ENCODE data around the gene EFCAB9. TPM values are rescaled to one million over a fixed set of nuclear protein-coding genes. Genes with fewer than 3 reads are reported as not detected.

The EFCAB9 gene
- total and polyA plus RNA-seq, 11 donors, result not detected

- H3K4me3 ChIP-seq, result peak within 1 kb of the TSS; percentile 67 to 97 (median 89)
- peaks cover 0 to 11% (median 0%) of the 10 kb centered on the region in 9 donors for H3K36me3 ChIP-seq
- H3K4me1 ChIP-seq, result peaks cover 3 to 38% (median 22%) of the 10 kb centered on the region in 12 donors
- no peaks in the 10 kb centered on the region for H3K27me3 ChIP-seq
- DNase-seq (peak; percentile 93 to 98 (median 95)), ATAC-seq (peak; percentile 91 to 97 (median 95))
- intact Hi-C loops (cut with DNase I), result loop anchor here (1.0 to 10.0 kb wide), 16 partner anchors 66 to 283 kb away; partner anchors contain the start of genes UBTD2 (in 5 of the 10) and FBXW11 (in 1 of the 10)
- 0 to 2% (median 1%) methylated on average over 27 to 102 of the region's 102 CpGs for WGBS, 4 donors
- H3K9me3 ChIP-seq, result no peaks in the 10 kb centered on the region
- peak in 1 of 2 donors; percentile 74 for TF ChIP-seq POLR2A (IDR thresholded peaks at IDR 0.05)
- TF ChIP-seq CTCF (IDR thresholded peaks at IDR 0.05), result peak; percentile 83 to 97 (median 94)
- peak within 1 kb of the TSS; percentile 63 to 98 (median 92) for H3K27ac ChIP-seq
Measured at GRCh38 chr5:172188033-172188892, 5.7 kb upstream of the EFCAB9 start, which contains the start of gene STK10. Gene STK10, minus strand, starts transcription at chr5:172188224. Its CDS starts 182 bp downstream, at chr5:172188042.

GRCh38 chr5:172188893-172189692, 4.9 kb upstream of the EFCAB9 start:
- DNase-seq, result no peak
- no peak for ATAC-seq
- TF ChIP-seq POLR2A (IDR thresholded peaks at IDR 0.05) (no peak), CTCF (IDR thresholded peaks at IDR 0.05) (no peak)
- WGBS, 4 donors, result 48 to 53% (median 49%) methylated on average over 29 to 30 of the region's 30 CpGs
- H3K9me3 ChIP-seq, result no peaks in the 10 kb centered on the region
- intact Hi-C loops (cut with DNase I), result loop anchor here (1.0 to 10.0 kb wide), 16 partner anchors 67 to 284 kb away; partner anchors contain the start of genes UBTD2 (in 5 of the 10) and FBXW11 (in 1 of the 10)
- H3K4me1 ChIP-seq, result peaks cover 0 to 33% (median 17%) of the 10 kb centered on the region in 12 donors
- peaks cover 0 to 3% (median 0%) of the 10 kb centered on the region in 9 donors for H3K36me3 ChIP-seq
- no peaks in the 10 kb centered on the region for H3K27me3 ChIP-seq
- peak overlapping the region in 9 of 12 donors; percentile 69 to 97 (median 91) for H3K4me3 ChIP-seq
- peak overlapping the region in 6 of 12 donors; percentile 90 to 98 (median 96) for H3K27ac ChIP-seq

DNA sequence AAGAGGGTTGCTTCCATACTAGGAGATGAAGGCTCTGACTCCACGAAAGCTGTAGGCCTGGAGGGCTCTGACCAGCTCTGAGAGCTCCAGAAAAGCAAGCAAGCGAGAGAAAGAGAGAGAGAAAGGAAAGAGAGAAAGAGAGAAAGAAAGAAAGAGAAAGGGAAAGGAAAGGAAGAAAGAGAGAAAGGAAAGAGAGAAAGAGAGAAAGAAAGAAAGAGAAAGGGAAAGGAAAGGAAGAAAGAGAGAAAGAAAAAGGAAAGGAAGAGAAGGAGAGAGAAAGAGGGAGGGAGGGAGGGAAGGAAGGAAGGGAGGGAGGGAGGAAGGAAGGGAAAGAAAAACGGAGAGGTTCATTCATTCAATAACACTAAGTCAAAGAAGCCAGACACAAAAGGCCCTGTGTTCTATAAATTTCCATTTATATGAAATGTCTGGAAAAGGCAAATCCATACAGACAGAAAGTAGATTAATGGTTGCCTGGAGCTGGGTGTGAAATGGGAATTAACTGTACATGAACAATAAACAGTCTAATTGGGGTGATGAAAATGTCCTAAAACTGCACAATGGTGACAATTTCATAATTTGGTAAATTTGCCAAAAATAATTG, 4.2 kb upstream of the EFCAB9 start:
- H3K27ac ChIP-seq, result no peak overlapping the region
- intact Hi-C loops (cut with DNase I), result loop anchor here (2.0 to 10.0 kb wide), 16 partner anchors 67 to 285 kb away; partner anchors contain the start of genes UBTD2 (in 5 of the 10) and FBXW11 (in 1 of the 10)
- H3K27me3 ChIP-seq, result no peaks in the 10 kb centered on the region
- 69 to 83% (median 78%) methylated on average over 3 of the region's 3 CpGs for WGBS, 4 donors
- DNase-seq, result no peak
- no peak for ATAC-seq
- peaks cover 0 to 33% (median 15%) of the 10 kb centered on the region in 12 donors for H3K4me1 ChIP-seq
- no peak overlapping the region for H3K4me3 ChIP-seq
- H3K9me3 ChIP-seq, result no peaks in the 10 kb centered on the region
- TF ChIP-seq CTCF (IDR thresholded peaks at IDR 0.05) (no peak), POLR2A (IDR thresholded peaks at IDR 0.05) (no peak)
- H3K36me3 ChIP-seq, result no peaks in the 10 kb centered on the region

Data from heart left ventricle (tissue), 16 donors.